Neutrophil (primary cell): ENCODE measurements around the gene C11orf86.
"Not testable (repeated sequence)": the region's sequence is repeated elsewhere in the genome, so short reads cannot be mapped to it uniquely, and the experiment has no call there.

ENCODE experiments used
- H3K27ac ChIP-seq: fragments of 200-600 bp; sonication (generic); 2 replicates; pipeline ENCODE4 v1.5.1; 2016; ENCODE audit warnings: mild to moderate bottlenecking, moderate library complexity
- H3K27me3 ChIP-seq: fragments of 200-600 bp; sonication (generic); 2 replicates; pipeline ENCODE4 v1.6.0; 2016; ENCODE audit warnings: mild to moderate bottlenecking
- H3K36me3 ChIP-seq: fragments of 200-600 bp; sonication (generic); 2 replicates; pipeline ENCODE4 v1.5.1; 2017
- H3K4me1 ChIP-seq, 2 experiments: fragments of 200-600 bp in 1 of 2; sonication (generic) in 1 of 2; 1 replicate in 1 of 2; 2 replicates in 1 of 2; pipeline versions ENCODE4 v1.5.1 to v1.6.1; 2013 to 2016; ENCODE audit warnings: low read depth in 1 of 2, low read length in 1 of 2, mild to moderate bottlenecking in 1 of 2, moderate library complexity in 1 of 2; ENCODE audit not compliant: control insufficient read depth in 1 of 2, insufficient read depth in 1 of 2
- H3K4me3 ChIP-seq, 2 experiments: fragments of 200-600 bp in 1 of 2; sonication (generic) in 1 of 2; 1 replicate in 1 of 2; 2 replicates in 1 of 2; pipeline ENCODE4 v1.5.1; 2013 to 2016; ENCODE audit warnings: low read depth in 1 of 2, low read length in 1 of 2, mild to moderate bottlenecking in 1 of 2, moderate library complexity in 1 of 2
- H3K9me3 ChIP-seq: fragments of 200-600 bp; sonication (generic); 2 replicates; pipeline ENCODE4 v1.5.1; 2016
- TF ChIP-seq, protein P1 (sequence below): fragments of 200-600 bp; sonication (generic); IDR thresholded peaks from 2 replicates; pipeline ENCODE4 v1.5.1; 2016; ENCODE audit warnings: antibody characterized with exemption

Gene C11orf86

DNA sequence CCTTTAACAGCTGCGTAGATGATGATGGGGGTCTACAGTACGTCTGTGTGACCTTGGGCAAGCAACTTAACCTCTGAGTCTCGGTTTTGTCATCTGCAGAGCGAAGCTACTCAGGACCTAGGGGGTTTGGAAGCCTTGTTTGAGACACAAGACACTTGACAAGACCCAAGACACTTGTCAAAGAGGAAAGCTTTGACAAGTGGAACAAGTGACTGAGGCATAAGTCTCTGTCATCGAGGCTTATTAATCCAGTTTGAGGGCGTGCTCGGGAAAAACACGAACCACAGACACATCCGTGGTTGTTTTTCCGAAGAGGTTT, 16.2 kb upstream of the C11orf86 start:
- Histone ChIP-seq H3K27ac (no peak overlapping the region), H3K9me3 (peaks cover 3% of the 10 kb centered on the region), H3K27me3 (peaks cover 62% of the 10 kb centered on the region), H3K4me3 (peak overlapping the region; percentile 50 to 67), H3K4me1 (peaks cover 9 to 10% of the 10 kb centered on the region in 2 experiments), H3K36me3 (no peaks in the 10 kb centered on the region)
- TF ChIP-seq, protein P1, sequence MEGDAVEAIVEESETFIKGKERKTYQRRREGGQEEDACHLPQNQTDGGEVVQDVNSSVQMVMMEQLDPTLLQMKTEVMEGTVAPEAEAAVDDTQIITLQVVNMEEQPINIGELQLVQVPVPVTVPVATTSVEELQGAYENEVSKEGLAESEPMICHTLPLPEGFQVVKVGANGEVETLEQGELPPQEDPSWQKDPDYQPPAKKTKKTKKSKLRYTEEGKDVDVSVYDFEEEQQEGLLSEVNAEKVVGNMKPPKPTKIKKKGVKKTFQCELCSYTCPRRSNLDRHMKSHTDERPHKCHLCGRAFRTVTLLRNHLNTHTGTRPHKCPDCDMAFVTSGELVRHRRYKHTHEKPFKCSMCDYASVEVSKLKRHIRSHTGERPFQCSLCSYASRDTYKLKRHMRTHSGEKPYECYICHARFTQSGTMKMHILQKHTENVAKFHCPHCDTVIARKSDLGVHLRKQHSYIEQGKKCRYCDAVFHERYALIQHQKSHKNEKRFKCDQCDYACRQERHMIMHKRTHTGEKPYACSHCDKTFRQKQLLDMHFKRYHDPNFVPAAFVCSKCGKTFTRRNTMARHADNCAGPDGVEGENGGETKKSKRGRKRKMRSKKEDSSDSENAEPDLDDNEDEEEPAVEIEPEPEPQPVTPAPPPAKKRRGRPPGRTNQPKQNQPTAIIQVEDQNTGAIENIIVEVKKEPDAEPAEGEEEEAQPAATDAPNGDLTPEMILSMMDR = no peak

DNA sequence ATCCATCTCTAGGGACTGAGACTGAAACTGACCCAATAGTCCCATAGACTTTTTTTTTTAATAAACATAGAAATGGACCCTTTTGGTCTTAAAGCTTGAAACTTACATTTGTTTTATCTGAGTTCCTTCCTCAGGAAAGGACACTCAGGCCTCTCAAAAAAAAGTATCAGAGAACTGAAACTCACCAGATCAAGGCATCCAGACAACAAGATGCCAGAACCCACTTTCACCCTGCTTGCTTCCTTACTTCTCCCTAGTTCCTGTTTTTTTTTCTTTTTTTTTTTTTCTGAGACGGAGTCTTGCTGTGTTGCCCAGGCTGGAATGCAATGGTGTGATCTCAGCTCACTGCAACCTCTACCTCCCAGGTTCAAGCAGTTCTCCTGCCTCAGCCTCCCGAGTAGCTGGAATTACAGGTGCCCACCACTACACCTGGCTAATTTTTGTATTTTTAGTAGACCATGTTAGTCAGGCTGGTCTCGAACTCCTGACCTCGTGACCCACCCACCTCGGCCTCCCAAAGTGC, 13.4 kb upstream of the C11orf86 start:
- not testable (repeated sequence) for H3K4me1 ChIP-seq, H3K4me3 ChIP-seq, H3K9me3 ChIP-seq, H3K36me3 ChIP-seq, H3K27ac ChIP-seq
- peaks cover 50% of the 10 kb centered on the region for H3K27me3 ChIP-seq

DNA sequence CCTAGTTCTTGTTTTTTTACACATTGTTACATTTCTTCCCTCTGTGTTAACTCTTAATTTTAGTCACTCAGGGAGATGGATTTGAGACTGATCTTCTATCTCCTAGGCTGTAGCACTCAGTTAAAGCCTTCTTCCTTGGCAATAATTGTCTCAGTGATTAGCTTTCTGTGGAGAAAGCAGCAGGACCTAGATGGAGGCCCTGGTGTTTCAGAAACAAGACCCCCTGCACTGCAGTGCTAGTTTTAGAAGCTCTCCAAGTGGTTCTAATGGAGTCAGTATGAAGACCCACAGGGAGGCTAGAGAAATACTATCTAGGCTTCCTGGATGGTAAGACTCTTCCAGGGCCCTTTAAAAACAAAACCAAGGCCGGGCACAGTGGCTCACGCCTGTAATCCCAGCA, 12.9 kb upstream of the C11orf86 start:
- Histone ChIP-seq H3K4me3 (no peak overlapping the region), H3K27me3 (peaks cover 45% of the 10 kb centered on the region), H3K36me3 (no peaks in the 10 kb centered on the region), H3K27ac (no peak overlapping the region), H3K9me3 (peaks cover 3% of the 10 kb centered on the region), H3K4me1 (peaks cover 9 to 10% of the 10 kb centered on the region in 2 experiments)
- TF ChIP-seq, protein P1 = no peak

DNA sequence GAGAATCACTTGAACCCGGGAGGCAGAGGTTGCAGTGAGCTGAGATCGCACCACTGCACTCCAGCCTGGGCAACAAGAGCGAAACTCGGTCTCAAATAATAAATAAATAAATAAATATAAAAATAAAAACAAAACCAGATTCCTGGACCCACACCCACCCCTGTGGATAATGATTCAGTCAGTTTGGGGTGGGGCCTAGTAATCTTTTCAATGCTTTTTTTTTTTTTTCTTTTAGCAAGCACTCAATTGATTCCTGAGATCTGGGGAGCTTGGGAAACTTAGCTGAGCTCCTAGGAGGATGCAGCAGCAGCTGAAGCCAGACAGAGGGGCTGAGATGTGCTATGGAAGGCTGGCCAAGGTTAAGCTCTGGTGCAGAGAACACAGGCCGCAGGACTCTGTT, 12.3 kb upstream of the C11orf86 start:
- Histone ChIP-seq H3K9me3 (peaks cover 3% of the 10 kb centered on the region), H3K4me3 (no peak overlapping the region), H3K36me3 (no peaks in the 10 kb centered on the region), H3K27ac (no peak overlapping the region), H3K27me3 (peaks cover 39% of the 10 kb centered on the region), H3K4me1 (peaks cover 6 to 10% of the 10 kb centered on the region in 2 experiments)
- TF ChIP-seq, protein P1 = no peak

DNA sequence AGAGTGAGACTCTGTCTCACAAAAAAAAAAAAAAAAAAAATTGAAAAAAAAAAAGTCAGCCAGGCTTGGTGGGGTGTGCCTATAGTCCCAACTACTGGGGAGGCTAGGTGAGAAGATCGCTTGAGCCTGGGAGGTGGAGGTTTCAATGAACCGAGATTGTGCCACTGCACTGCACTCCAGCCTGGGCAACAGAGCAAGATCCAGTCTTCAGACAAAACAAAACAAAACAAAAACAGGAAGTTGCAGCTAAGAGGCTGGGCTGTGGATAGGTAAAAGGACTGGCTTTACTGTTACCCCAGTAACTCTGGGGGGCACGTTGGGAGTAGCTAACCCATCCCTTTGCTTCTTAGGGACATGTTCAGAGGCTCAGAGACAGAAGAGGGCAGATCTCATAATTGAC, 10.6 kb upstream of the C11orf86 start:
- H3K27me3 ChIP-seq = peaks cover 22% of the 10 kb centered on the region
- no peaks in the 10 kb centered on the region for H3K9me3 ChIP-seq
- no peak overlapping the region for H3K27ac ChIP-seq
- H3K4me3 ChIP-seq = no peak overlapping the region
- TF ChIP-seq, protein P1 = no peak
- no peaks in the 10 kb centered on the region for H3K36me3 ChIP-seq
- no peaks in the 10 kb centered on the region for H3K4me1 ChIP-seq

DNA sequence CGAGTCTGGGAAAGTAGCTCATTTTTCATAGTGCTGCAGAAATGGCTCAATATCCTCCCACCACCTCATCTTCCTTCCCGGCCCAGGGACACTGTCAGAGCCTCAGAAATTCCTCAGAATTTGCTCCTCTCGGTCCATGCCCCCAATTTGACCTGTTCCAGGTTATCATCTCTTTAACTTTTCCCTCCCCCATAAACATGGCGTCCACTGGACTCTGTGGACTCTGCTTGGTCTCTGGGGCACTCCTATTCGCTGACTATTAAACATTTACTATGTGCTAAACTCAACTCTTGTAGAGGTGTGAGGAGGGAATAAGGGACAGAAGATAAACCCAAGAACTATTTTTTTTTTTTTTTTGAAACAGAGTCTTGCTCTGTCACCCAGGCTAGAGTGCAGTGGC, 8.8 kb upstream of the C11orf86 start:
- Histone ChIP-seq H3K27me3 (peaks cover 20% of the 10 kb centered on the region), H3K27ac (no peak overlapping the region), H3K9me3 (no peaks in the 10 kb centered on the region), H3K36me3 (no peaks in the 10 kb centered on the region), H3K4me1 (no peaks in the 10 kb centered on the region), H3K4me3 (no peak overlapping the region)
- TF ChIP-seq, protein P1 = no peak
